ENCODE results near the gene NFIA.

The NFIA gene

GRCh38 chr1:61501971-61502916 is 419.9 kb downstream of the NFIA start:
- no peak for DNase-seq

GRCh38 chr1:61504305-61504704 is 421.9 kb downstream of the NFIA start:
- no peak for DNase-seq

GRCh38 chr1:61504852-61505390 is 422.6 kb downstream of the NFIA start:
- no peak for DNase-seq

GRCh38 chr1:61506236-61506635 is 423.9 kb downstream of the NFIA start:
- no peak for DNase-seq

- DNase-seq = no peak
Measured at GRCh38 chr1:61506944-61507500, 424.7 kb downstream of the NFIA start.

Measured in right kidney (tissue), 1 donor.